KOPT-K1 (cell line): Measurements from ENCODE around the gene RAB11FIP3.

Experiments used
- H3K27ac ChIP-seq: fragments of 200-600 bp; sonication (generic); 2 replicates; pipeline ENCODE4 v1.5.1; 2016; ENCODE audit warnings: antibody characterized with exemption, mild to moderate bottlenecking, low read depth, low read length; ENCODE audit not compliant: poor library complexity, severe bottlenecking
- H3K36me3 ChIP-seq: fragments of 200-600 bp; sonication (generic); 2 replicates; pipeline ENCODE4 v1.5.1; 2017; ENCODE audit warnings: antibody characterized with exemption, mild to moderate bottlenecking, low read length, moderate library complexity; ENCODE audit not compliant: insufficient read depth
- H3K9me3 ChIP-seq: fragments of 200-600 bp; sonication (generic); 2 replicates; pipeline ENCODE4 v1.5.1; 2017; ENCODE audit warnings: antibody characterized with exemption, low read length, mild to moderate bottlenecking; ENCODE audit not compliant: insufficient read depth, poor library complexity, severe bottlenecking

Gene RAB11FIP3

DNA sequence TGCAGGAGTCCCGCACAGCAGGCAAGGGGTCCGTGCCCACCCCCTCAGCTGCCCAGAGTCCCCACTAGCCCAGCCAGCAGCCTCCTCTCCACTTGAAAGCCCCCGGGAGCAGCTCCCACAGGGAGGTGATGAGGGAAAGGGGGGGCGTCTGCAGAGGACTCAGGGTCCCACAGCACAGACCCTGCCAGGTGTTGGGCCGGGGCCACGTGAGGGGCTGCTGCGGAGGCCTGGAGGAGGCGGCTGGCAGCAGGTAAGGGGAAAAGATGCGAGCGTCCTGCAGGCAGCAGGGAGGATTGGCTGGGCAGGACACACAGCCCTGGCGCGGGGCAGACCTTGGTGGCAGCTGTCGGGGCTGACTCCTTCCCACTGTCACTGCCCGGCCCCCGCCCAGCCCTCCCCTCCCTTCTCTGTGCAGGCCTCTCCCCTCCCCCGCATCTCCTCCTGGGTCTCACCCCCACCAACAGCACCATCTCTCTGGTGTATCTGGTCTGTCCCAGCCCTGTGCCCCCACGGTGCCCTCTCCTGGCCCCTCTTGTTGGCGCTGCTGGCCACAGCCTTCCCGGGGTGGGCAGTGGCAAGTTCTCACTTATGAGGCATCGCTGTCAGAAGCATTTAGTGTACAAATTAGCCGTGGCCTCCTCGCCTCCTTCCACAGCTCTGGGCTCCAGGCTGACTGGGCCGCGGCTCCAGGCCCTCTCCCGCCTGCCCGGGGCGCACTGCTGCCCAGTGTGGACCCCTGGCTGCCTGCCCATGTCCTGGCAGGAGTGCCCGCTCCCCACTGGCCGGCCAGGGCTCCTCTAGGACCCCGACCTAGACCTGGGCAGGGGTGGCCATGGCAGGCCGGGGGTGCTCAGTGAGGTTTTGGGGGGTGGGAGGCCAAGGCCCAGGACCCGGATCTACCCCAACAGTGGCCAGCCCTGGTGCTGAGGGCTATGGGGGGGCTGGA, 130.4 kb downstream of the RAB11FIP3 start:
- peaks cover 12% of the 10 kb centered on the region; the same call in 1 of the 2 replicates for H3K36me3 ChIP-seq
- H3K27ac ChIP-seq = no peak overlapping the region
- no peaks in the 10 kb centered on the region for H3K9me3 ChIP-seq

GRCh38 chr16:556474-557173, 131.2 kb downstream of the RAB11FIP3 start:
- Histone ChIP-seq H3K36me3 (peaks cover 6% of the 10 kb centered on the region; the same call in 1 of the 2 replicates), H3K9me3 (no peaks in the 10 kb centered on the region), H3K27ac (no peak overlapping the region)

- Histone ChIP-seq H3K36me3 (no peaks in the 10 kb centered on the region; the same call in 1 of the 2 replicates), H3K27ac (no peak overlapping the region), H3K9me3 (no peaks in the 10 kb centered on the region)
These were observed 132.2 kb downstream of the RAB11FIP3 start for GRCh38 chr16:557463-558297.

DNA sequence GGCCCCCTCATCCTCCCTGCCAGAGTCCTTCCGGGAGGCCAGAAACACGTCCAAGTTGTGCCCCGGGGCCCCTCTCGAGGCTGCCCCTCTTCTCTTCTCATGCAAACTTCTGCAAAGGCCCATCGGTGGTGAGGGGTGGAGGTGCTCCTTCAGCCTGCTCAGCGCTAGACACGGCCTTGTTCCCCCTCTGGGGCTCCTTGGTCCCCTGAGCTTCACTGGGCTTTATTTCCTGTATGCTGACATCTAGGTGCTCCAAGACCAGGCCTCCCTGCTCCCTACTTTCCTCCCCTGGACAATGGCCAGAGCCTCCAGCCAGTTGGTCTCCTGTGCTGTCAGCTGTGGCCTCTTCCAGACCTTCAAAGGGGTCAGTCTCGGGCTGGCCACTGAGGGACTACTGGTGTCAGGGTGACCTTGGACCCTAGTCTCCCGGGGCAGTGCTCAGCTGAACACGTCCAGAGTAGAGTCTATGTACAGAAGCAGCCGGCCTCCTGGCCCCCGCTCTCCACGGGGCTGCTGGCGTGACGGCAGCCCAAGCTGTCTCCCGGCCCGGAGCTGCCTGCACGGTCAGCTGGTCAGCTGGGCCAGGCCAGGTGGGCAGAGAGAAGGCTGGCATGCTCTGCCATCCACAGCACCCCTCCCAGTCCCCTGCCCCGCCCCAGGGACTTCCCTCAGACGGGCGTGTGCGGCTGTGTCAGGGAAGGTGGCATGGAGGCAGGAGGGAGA, 133.0 kb downstream of the RAB11FIP3 start:
- no peaks in the 10 kb centered on the region; the same call in 1 of the 2 replicates for H3K36me3 ChIP-seq
- H3K27ac ChIP-seq = no peak overlapping the region
- H3K9me3 ChIP-seq = no peaks in the 10 kb centered on the region

DNA sequence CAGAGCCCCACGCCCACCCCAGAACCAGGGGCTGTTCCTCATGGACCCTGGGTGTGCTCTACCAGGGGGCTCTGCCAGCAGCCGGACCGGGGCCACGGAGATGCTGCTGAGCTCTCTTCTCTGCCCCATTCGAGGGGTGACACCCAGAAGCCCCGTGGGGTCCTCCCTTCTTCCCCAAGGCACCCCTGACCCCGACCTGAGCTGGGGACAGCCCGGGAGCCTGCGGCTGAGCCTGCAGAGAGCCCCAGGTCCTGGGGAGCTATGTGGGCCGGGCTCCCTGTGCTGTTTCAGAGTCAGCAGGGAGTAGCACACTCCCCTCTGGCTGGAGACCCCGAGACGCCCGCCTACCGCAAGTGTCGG, 133.6 kb downstream of the RAB11FIP3 start:
- no peaks in the 10 kb centered on the region for H3K36me3 ChIP-seq
- H3K9me3 ChIP-seq = no peaks in the 10 kb centered on the region
- H3K27ac ChIP-seq = no peak overlapping the region

DNA sequence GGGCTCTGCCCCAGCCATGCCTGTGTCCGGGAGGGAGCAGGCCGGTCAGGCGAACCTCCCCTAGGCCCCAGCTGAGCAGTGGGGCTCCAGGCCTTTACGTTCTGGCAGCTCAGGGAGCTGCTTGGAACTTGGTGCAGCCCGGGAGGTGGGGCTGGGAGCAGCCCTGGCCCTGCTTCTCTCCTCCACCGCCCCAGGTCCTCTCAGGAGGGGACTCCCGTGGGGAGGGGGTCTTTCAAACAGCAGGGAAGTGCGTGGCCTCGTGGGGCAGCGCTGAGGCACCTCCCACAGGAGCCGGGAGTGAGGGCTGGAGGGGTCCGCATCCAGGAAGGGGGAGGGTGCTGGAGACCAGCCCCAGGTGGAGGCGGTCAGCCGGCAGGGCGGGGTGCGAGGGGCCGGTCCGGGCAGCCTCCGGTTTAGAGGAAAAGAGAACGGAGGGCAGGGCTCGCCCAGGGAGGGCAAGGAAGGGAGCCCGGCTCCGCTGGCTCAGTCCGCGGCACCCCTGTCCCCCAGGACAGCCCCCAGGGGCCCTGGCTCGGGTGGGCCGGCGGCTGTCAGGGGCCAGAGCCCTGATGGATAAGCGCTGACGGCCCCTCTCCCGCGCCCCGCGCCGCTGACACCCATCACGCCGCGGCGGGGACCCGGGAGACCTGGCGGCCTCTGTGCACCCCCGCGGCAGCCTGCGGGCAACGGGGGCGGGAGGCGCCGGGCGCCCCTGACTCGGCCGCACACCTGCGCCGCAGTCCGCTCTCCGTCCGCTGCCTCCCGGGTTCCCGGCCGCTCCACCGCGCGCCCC, 134.2 kb downstream of the RAB11FIP3 start:
- Histone ChIP-seq H3K36me3 (no peaks in the 10 kb centered on the region), H3K9me3 (no peaks in the 10 kb centered on the region), H3K27ac (no peak overlapping the region)

DNA sequence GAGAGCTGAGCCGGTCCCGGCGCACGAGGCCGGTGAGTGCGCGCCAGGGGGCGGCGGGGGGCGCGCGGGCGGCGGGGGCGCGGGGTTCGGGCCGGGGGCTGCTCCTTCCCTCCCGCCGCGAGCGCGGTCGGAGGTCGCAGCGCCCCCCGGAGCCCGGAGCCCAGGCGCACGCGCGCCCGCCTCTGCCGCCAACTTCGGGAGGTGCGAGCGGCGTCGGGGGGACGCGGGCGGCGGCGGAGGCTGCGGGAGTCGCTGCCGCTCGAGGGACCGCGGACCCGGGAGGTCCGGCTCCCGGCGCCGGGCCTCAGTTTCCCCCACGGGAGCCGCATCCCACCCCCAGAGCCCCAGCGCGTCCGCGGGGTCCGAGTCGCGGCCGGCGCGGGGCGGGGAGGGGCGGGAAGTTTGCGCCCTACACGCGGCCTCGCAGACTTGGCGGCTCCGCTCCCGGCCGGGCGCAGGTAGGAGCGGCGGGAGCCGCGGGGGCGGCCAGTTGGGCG, 134.8 kb downstream of the RAB11FIP3 start, which contains the start of gene PRR35:
PRR35 (plus strand) TSS at position 191 of the 497 bp plus-strand sequence. CDS start 2,901 bp downstream, outside the sequence.
- Histone ChIP-seq H3K9me3 (no peaks in the 10 kb centered on the region), H3K36me3 (no peaks in the 10 kb centered on the region), H3K27ac (no peak within 1 kb of the TSS)

GRCh38 chr16:560701-561412, 135.4 kb downstream of the RAB11FIP3 start:
- Histone ChIP-seq H3K27ac (no peak overlapping the region), H3K9me3 (no peaks in the 10 kb centered on the region), H3K36me3 (no peaks in the 10 kb centered on the region)

DNA sequence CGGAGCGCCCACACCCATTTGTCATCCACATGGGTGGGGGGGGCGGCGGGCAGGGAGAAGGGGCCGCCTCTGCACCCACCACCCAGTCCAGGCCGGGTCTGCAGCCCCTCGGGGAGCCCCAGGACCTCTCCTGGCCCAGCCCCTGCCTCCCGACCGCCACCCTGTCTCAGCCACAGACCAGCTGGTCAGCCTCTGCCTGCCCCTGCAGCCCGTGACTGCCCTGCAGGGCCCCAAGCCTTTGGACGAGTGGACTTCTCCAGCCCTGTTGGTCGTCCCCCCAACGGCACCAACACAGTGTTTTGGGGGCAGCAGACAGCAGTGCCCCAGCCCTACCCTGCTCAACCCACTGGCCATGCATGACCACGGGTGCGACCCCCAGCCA, 136.0 kb downstream of the RAB11FIP3 start:
- no peaks in the 10 kb centered on the region for H3K36me3 ChIP-seq
- no peak overlapping the region for H3K27ac ChIP-seq
- no peaks in the 10 kb centered on the region for H3K9me3 ChIP-seq

GRCh38 chr16:561957-562938, 136.8 kb downstream of the RAB11FIP3 start:
- no peaks in the 10 kb centered on the region for H3K9me3 ChIP-seq
- no peaks in the 10 kb centered on the region for H3K36me3 ChIP-seq
- H3K27ac ChIP-seq = no peak overlapping the region

DNA sequence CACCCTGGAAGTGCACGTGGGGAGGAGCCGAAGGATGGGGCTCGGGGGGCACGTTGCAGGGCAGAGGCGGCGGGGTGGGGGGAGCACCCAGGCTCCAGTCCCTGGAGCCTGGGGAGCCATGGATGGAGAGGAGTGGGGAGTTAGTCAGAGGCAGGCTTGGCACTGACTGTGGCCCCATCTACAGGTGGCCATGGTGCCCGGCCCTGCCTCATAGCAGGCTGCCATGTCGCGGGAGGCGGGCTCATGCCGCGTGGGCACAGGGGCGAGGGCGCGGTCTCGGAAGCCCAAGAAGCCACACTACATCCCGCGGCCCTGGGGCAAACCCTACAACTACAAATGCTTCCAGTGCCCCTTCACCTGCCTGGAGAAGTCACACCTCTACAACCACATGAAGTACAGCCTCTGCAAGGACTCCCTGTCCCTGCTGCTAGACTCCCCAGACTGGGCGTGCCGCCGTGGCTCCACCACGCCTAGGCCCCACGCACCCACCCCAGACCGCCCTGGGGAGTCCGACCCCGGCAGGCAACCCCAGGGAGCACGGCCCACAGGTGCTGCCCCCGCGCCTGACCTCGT, 137.7 kb downstream of the RAB11FIP3 start:
- Histone ChIP-seq H3K27ac (no peak overlapping the region), H3K9me3 (no peaks in the 10 kb centered on the region), H3K36me3 (no peaks in the 10 kb centered on the region)
